ENCODE measurements around the gene GUK1. TPM values are rescaled to one million over a fixed set of nuclear protein-coding genes. Genes with fewer than 3 reads are reported as not detected.
"Not testable (repeated sequence)": the region's sequence is repeated elsewhere in the genome, so short reads cannot be mapped to it uniquely, and the experiment has no call there.

GUK1 gene
- total and polyA plus RNA-seq, 4 donors = 158 to 476 (median 307) TPM

- peak overlapping the region; percentile 73 for H3K4me3 ChIP-seq
- DNase-seq (peak in 1 of 3 donors; percentile 43), ATAC-seq (ENCODE audit: insufficient read depth, low FRiP score) (peak; percentile 10)
- 22 to 36% methylated on average over 15 of the region's 15 CpGs for WGBS, 2 donors
- peak overlapping the region; percentile 78 to 90 for H3K27ac ChIP-seq (ENCODE audit: low read depth in 1 of 2, low read length in 1 of 2)
- TF ChIP-seq CTCF (IDR thresholded peaks at IDR 0.05; ENCODE audit: control extremely low read depth, extremely low read depth) = no peak
- peaks cover 0 to 14% (median 4%) of the 10 kb centered on the region in 4 donors for H3K36me3 ChIP-seq (ENCODE audit: control insufficient read depth in 4 of 4, insufficient read depth in 4 of 4, low read length in 4 of 4)
- H3K4me1 ChIP-seq (ENCODE audit: control insufficient read depth in 5 of 5, insufficient read depth in 5 of 5, low read length in 5 of 5) = peaks cover 0 to 18% (median 0%) of the 10 kb centered on the region in 5 donors
- H3K9me3 ChIP-seq (ENCODE audit: control insufficient read depth in 4 of 4, insufficient read depth in 3 of 4, low read length in 3 of 4) = no peaks in the 10 kb centered on the region
- peak overlapping the region; percentile 71 to 76 for H3K9ac ChIP-seq (ENCODE audit: insufficient read depth in 1 of 2, low read length in 2 of 2)
- H3K27me3 ChIP-seq (ENCODE audit: control insufficient read depth in 3 of 3, insufficient read depth in 3 of 3, low read length in 2 of 3) = no peaks in the 10 kb centered on the region
Observed at GRCh38 chr1:228109962-228110488, 30.1 kb upstream of the GUK1 start.

GRCh38 chr1:228110556-228110955 is 29.5 kb upstream of the GUK1 start:
- Histone ChIP-seq H3K4me1 (ENCODE audit: control insufficient read depth in 5 of 5, insufficient read depth in 5 of 5, low read length in 5 of 5) (peaks cover 0 to 18% (median 0%) of the 10 kb centered on the region in 5 donors), H3K27me3 (ENCODE audit: control insufficient read depth in 3 of 3, insufficient read depth in 3 of 3, low read length in 2 of 3) (no peaks in the 10 kb centered on the region), H3K27ac (ENCODE audit: low read depth in 1 of 2, low read length in 1 of 2) (no peak overlapping the region), H3K9me3 (ENCODE audit: control insufficient read depth in 4 of 4, insufficient read depth in 3 of 4, low read length in 3 of 4) (no peaks in the 10 kb centered on the region), H3K36me3 (ENCODE audit: control insufficient read depth in 4 of 4, insufficient read depth in 4 of 4, low read length in 4 of 4) (peaks cover 0 to 14% (median 4%) of the 10 kb centered on the region in 4 donors), H3K9ac (ENCODE audit: insufficient read depth in 1 of 2, low read length in 2 of 2) (no peak overlapping the region), H3K4me3 (no peak overlapping the region)
- ATAC-seq (ENCODE audit: insufficient read depth, low FRiP score) (no peak), DNase-seq (no peak)
- WGBS, 2 donors = 86 to 95% methylated on average over 7 of the region's 7 CpGs
- TF ChIP-seq CTCF (IDR thresholded peaks at IDR 0.05; ENCODE audit: control extremely low read depth, extremely low read depth) = no peak

- 77 to 87% methylated on average over 6 of the region's 6 CpGs for WGBS, 2 donors
Observed at GRCh38 chr1:228111315-228111714, 28.8 kb upstream of the GUK1 start.

GRCh38 chr1:228112167-228112566 is 27.9 kb upstream of the GUK1 start:
- Histone ChIP-seq H3K4me3 (no peak overlapping the region), H3K27ac (ENCODE audit: low read depth in 1 of 2, low read length in 1 of 2) (no peak overlapping the region), H3K9ac (ENCODE audit: insufficient read depth in 1 of 2, low read length in 2 of 2) (no peak overlapping the region), H3K9me3 (ENCODE audit: control insufficient read depth in 4 of 4, insufficient read depth in 3 of 4, low read length in 3 of 4) (no peaks in the 10 kb centered on the region), H3K36me3 (ENCODE audit: control insufficient read depth in 4 of 4, insufficient read depth in 4 of 4, low read length in 4 of 4) (peaks cover 0 to 4% (median 0%) of the 10 kb centered on the region in 4 donors), H3K27me3 (ENCODE audit: control insufficient read depth in 3 of 3, insufficient read depth in 3 of 3, low read length in 2 of 3) (no peaks in the 10 kb centered on the region), H3K4me1 (ENCODE audit: control insufficient read depth in 5 of 5, insufficient read depth in 5 of 5, low read length in 5 of 5) (peaks cover 0 to 18% (median 0%) of the 10 kb centered on the region in 5 donors)
- 92% methylated on average over 7 of the region's 7 CpGs for WGBS, 2 donors
- no peak for TF ChIP-seq CTCF (IDR thresholded peaks at IDR 0.05; ENCODE audit: control extremely low read depth, extremely low read depth)
- DNase-seq (no peak), ATAC-seq (ENCODE audit: insufficient read depth, low FRiP score) (no peak)

More at GRCh38 chr1:228111315-228111714, 28.8 kb upstream of the GUK1 start:
- not testable (repeated sequence) for H3K9me3 ChIP-seq (ENCODE audit: control insufficient read depth in 4 of 4, insufficient read depth in 3 of 4, low read length in 3 of 4); H3K36me3 ChIP-seq (ENCODE audit: control insufficient read depth in 4 of 4, insufficient read depth in 4 of 4, low read length in 4 of 4); H3K9ac ChIP-seq (ENCODE audit: insufficient read depth in 1 of 2, low read length in 2 of 2); H3K27me3 ChIP-seq (ENCODE audit: control insufficient read depth in 3 of 3, insufficient read depth in 3 of 3, low read length in 2 of 3); H3K4me3 ChIP-seq; ATAC-seq (ENCODE audit: insufficient read depth, low FRiP score); H3K27ac ChIP-seq (ENCODE audit: low read depth in 1 of 2, low read length in 1 of 2); DNase-seq
- H3K4me1 ChIP-seq (ENCODE audit: control insufficient read depth in 5 of 5, insufficient read depth in 5 of 5, low read length in 5 of 5) = peaks cover 0 to 18% (median 0%) of the 10 kb centered on the region in 5 donors
